WTC11 (cell line): Measurements from ENCODE around the gene C5orf15. TPM values are rescaled to one million over a fixed set of nuclear protein-coding genes. Genes with fewer than 3 reads are reported as not detected.

ENCODE experiments used
- ATAC-seq: fragments of 200-7000 bp; cut with Tn5 transposase; 2 replicates; pipeline ENCODE4 v1.10.0; 2021; ENCODE audit warnings: mild to moderate bottlenecking, moderate library complexity
- CTCF ChIA-PET: fragments of 300-600 bp; sonication (Branson Sonifier 250); formaldehyde crosslinking; loops from one replicate; lab custom pipeline; 2021; ENCODE audit warnings: antibody characterized with exemption; lab: Charles Lee
- POLR2A ChIA-PET: fragments of 350-600 bp; sonication (Branson Sonifier 250); formaldehyde crosslinking; loops from one replicate; lab custom pipeline; 2021; ENCODE audit warnings: antibody characterized with exemption; lab: Charles Lee
- DNase-seq: peaks from one replicate; pipeline ENCODE4 v3.0.0; 2021; ENCODE audit warnings: low spot score
- H3K27ac Mint-ChIP-seq: 2 replicates; pipeline ENCODE4 v1.8.0; 2021; ENCODE audit warnings: mixed read lengths
- H3K27me3 Mint-ChIP-seq: 2 replicates; pipeline ENCODE4 v1.8.0; 2021; ENCODE audit warnings: low read depth, mild to moderate bottlenecking, moderate library complexity, mixed read lengths
- H3K36me3 Mint-ChIP-seq: 2 replicates; pipeline ENCODE4 v1.8.0; 2021; ENCODE audit warnings: mixed read lengths
- H3K4me1 Mint-ChIP-seq: 2 replicates; pipeline ENCODE4 v1.8.0; 2022; ENCODE audit warnings: mixed read lengths
- H3K4me3 Mint-ChIP-seq: 2 replicates; pipeline ENCODE4 v1.8.0; 2021; ENCODE audit warnings: mild to moderate bottlenecking, moderate library complexity, mixed read lengths
- H3K9me3 Mint-ChIP-seq: 2 replicates; pipeline ENCODE4 v1.8.0; 2021; ENCODE audit warnings: mixed read lengths
- ATF2 ChIP-seq: sonication (generic); formaldehyde crosslinking; IDR thresholded peaks from 2 replicates; pipeline ENCODE4 v1.8.1; 2022; ENCODE audit warnings: low read depth, missing genetic modification reagents, borderline replicate concordance
- E2F4 ChIP-seq: sonication (generic); formaldehyde crosslinking; IDR thresholded peaks from 2 replicates; pipeline ENCODE4 v1.8.1; 2022; ENCODE audit warnings: low read depth, mild to moderate bottlenecking, moderate library complexity, missing genetic modification reagents, borderline replicate concordance
- EMX1 ChIP-seq: fragments of 250-450 bp; sonication (Bioruptor Pico); IDR thresholded peaks from 2 replicates; pipeline ENCODE4 v1.8.0; 2021; ENCODE audit warnings: mild to moderate bottlenecking
- FOXP1 ChIP-seq: sonication (generic); formaldehyde crosslinking; IDR thresholded peaks from 2 replicates; pipeline ENCODE4 v1.8.0; 2022; ENCODE audit warnings: missing genetic modification reagents, mild to moderate bottlenecking, moderate library complexity, borderline replicate concordance
- GABPB1 ChIP-seq: sonication (generic); formaldehyde crosslinking; IDR thresholded peaks from 2 replicates; pipeline ENCODE4 v1.8.1; 2023; ENCODE audit warnings: mild to moderate bottlenecking, missing genetic modification reagents
- JUN ChIP-seq: sonication (generic); formaldehyde crosslinking; IDR thresholded peaks from 2 replicates; pipeline ENCODE4 v1.8.0; 2023; ENCODE audit warnings: mild to moderate bottlenecking, missing genetic modification reagents
- KAT7 ChIP-seq: sonication (generic); formaldehyde crosslinking; IDR thresholded peaks from 2 replicates; pipeline ENCODE4 v1.8.1; 2023; ENCODE audit warnings: missing genetic modification reagents, mild to moderate bottlenecking, borderline replicate concordance
- MYBL2 ChIP-seq: sonication (generic); formaldehyde crosslinking; IDR thresholded peaks from 2 replicates; pipeline ENCODE4 v1.8.1; 2023; ENCODE audit warnings: mild to moderate bottlenecking, moderate library complexity, missing genetic modification reagents
- NFYB ChIP-seq: sonication (generic); formaldehyde crosslinking; conservative IDR thresholded peaks from 2 replicates; pipeline ENCODE4 v1.8.0; 2022; ENCODE audit warnings: low read depth, missing genetic modification reagents
- NR2C2 ChIP-seq: sonication (generic); formaldehyde crosslinking; IDR thresholded peaks from 2 replicates; pipeline ENCODE4 v1.8.0; 2022; ENCODE audit warnings: mild to moderate bottlenecking, missing genetic modification reagents
- OVOL2 ChIP-seq: fragments of 250-450 bp; sonication (Bioruptor Pico); IDR thresholded peaks from 2 replicates; pipeline ENCODE4 v1.9.0; 2021; ENCODE audit warnings: mild to moderate bottlenecking, borderline replicate concordance
- RELA ChIP-seq: sonication (generic); formaldehyde crosslinking; IDR thresholded peaks from 2 replicates; pipeline ENCODE4 v1.8.1; 2022; ENCODE audit warnings: missing genetic modification reagents, mild to moderate bottlenecking, borderline replicate concordance
- TP53 ChIP-seq: sonication (generic); formaldehyde crosslinking; IDR thresholded peaks from 2 replicates; pipeline ENCODE4 v1.8.1; 2023; ENCODE audit warnings: mild to moderate bottlenecking, missing genetic modification reagents
- ZBTB21 ChIP-seq: sonication (generic); formaldehyde crosslinking; IDR thresholded peaks from 2 replicates; pipeline ENCODE4 v1.8.1; 2023; ENCODE audit warnings: mild to moderate bottlenecking, missing genetic modification reagents, borderline replicate concordance
- ZBTB43 ChIP-seq: sonication (generic); formaldehyde crosslinking; IDR thresholded peaks from 2 replicates; pipeline ENCODE4 v1.8.1; 2023; ENCODE audit warnings: mild to moderate bottlenecking, missing genetic modification reagents
- total RNA-seq: library from RNA; stranded (reverse); gene quantifications from 3 replicates; pipeline ENCODE4 v1.2.3, GENCODE V29; 2021
- TF ChIP-seq, protein P1 (sequence below): sonication (generic); formaldehyde crosslinking; IDR thresholded peaks from 2 replicates; pipeline ENCODE4 v1.8.1; 2023; ENCODE audit warnings: mild to moderate bottlenecking, missing genetic modification reagents, moderate library complexity
- TF ChIP-seq, protein P2 (sequence below): sonication (generic); formaldehyde crosslinking; IDR thresholded peaks from 2 replicates; pipeline ENCODE4 v1.8.1; 2023; ENCODE audit warnings: mild to moderate bottlenecking, missing genetic modification reagents, borderline replicate concordance

The C5orf15 gene
- total RNA-seq, 1 experiment from 2014 or later, result 32.7 TPM

GRCh38 chr5:133962801-133963476 lies 5.5 kb downstream of the C5orf15 start (continued):
- TF ChIP-seq, protein P1, sequence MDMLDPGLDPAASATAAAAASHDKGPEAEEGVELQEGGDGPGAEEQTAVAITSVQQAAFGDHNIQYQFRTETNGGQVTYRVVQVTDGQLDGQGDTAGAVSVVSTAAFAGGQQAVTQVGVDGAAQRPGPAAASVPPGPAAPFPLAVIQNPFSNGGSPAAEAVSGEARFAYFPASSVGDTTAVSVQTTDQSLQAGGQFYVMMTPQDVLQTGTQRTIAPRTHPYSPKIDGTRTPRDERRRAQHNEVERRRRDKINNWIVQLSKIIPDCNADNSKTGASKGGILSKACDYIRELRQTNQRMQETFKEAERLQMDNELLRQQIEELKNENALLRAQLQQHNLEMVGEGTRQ (CRISPR knock-in tag), result no peak
- TF ChIP-seq JUN (CRISPR knock-in tag), result no peak
- no peak for TF ChIP-seq OVOL2 (CRISPR knock-in tag)
- TF ChIP-seq ZBTB21 (CRISPR knock-in tag), result no peak
- TF ChIP-seq FOXP1 (CRISPR knock-in tag), result no peak
- no peak for TF ChIP-seq E2F4 (CRISPR knock-in tag)
- TF ChIP-seq KAT7 (CRISPR knock-in tag), result no peak
- TF ChIP-seq MYBL2, result no peak
- TF ChIP-seq ATF2 (CRISPR knock-in tag), result no peak
- TF ChIP-seq NR2C2 (CRISPR knock-in tag), result no peak
- TF ChIP-seq, all 79 proteins: peak for 0

DNA sequence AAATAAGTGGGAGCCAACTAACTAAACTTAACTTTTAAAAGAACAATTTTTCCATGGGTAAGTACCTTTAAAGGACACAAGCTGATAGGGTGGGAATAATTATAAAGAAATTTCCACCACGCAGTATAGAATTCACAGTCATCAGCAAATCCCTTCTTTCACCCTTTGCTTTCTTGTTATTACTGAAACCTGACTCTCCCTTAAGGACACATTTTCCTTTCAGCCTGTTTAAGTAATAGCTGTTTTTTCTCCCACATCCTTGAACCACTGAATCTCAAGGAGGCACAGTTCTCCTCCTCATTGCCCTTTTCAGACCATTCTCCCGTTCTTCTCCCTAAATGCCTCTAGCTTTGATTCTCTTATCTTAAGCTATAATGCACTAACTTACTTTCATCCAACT lies 6.3 kb downstream of the C5orf15 start:
- H3K4me3 Mint-ChIP-seq, result no peak overlapping the region
- ATAC-seq, result no peak
- peak overlapping the region; percentile 4; the same call in 1 of the 2 replicates for H3K27ac Mint-ChIP-seq
- DNase-seq, result no peak
- TF ChIP-seq E2F4 (CRISPR knock-in tag), result no peak
- TF ChIP-seq GABPB1, result no peak
- no peak for TF ChIP-seq EMX1 (CRISPR knock-in tag)
- TF ChIP-seq TP53 (CRISPR knock-in tag), result no peak
- TF ChIP-seq, protein P2, sequence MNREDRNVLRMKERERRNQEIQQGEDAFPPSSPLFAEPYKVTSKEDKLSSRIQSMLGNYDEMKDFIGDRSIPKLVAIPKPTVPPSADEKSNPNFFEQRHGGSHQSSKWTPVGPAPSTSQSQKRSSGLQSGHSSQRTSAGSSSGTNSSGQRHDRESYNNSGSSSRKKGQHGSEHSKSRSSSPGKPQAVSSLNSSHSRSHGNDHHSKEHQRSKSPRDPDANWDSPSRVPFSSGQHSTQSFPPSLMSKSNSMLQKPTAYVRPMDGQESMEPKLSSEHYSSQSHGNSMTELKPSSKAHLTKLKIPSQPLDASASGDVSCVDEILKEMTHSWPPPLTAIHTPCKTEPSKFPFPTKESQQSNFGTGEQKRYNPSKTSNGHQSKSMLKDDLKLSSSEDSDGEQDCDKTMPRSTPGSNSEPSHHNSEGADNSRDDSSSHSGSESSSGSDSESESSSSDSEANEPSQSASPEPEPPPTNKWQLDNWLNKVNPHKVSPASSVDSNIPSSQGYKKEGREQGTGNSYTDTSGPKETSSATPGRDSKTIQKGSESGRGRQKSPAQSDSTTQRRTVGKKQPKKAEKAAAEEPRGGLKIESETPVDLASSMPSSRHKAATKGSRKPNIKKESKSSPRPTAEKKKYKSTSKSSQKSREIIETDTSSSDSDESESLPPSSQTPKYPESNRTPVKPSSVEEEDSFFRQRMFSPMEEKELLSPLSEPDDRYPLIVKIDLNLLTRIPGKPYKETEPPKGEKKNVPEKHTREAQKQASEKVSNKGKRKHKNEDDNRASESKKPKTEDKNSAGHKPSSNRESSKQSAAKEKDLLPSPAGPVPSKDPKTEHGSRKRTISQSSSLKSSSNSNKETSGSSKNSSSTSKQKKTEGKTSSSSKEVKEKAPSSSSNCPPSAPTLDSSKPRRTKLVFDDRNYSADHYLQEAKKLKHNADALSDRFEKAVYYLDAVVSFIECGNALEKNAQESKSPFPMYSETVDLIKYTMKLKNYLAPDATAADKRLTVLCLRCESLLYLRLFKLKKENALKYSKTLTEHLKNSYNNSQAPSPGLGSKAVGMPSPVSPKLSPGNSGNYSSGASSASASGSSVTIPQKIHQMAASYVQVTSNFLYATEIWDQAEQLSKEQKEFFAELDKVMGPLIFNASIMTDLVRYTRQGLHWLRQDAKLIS (CRISPR knock-in tag), result no peak
- no peak for TF ChIP-seq RELA (CRISPR knock-in tag)
- TF ChIP-seq NFYB (CRISPR knock-in tag), result no peak
- no peak for TF ChIP-seq ZBTB43
- TF ChIP-seq KAT7 (CRISPR knock-in tag), result no peak
- no peaks in the 10 kb centered on the region for H3K9me3 Mint-ChIP-seq
- peaks cover 14% of the 10 kb centered on the region for H3K36me3 Mint-ChIP-seq
- ChIA-PET POLR2A (no interaction called here), CTCF (interaction anchor here (0.7 to 1.5 kb wide), 3 partner anchors 35 to 598 kb away, joined by 3 to 5 read pairs (median 4); no protein-coding TSS in a partner anchor)
- peaks cover 3% of the 10 kb centered on the region; the same call in 1 of the 2 replicates for H3K4me1 Mint-ChIP-seq
- H3K27me3 Mint-ChIP-seq, result no peaks in the 10 kb centered on the region
